HEK293T (cell line): ENCODE data around the gene MSRB3.

Experiments used
- CTBP1 ChIP-seq: fragments of 450-650 bp; IDR thresholded peaks from 2 replicates; pipeline ENCODE4 v1.6.1; 2016; ENCODE audit warnings: borderline replicate concordance
- ELF4 ChIP-seq: fragments of 450-650 bp; IDR thresholded peaks from 2 replicates; pipeline ENCODE4 v1.6.1; 2017; ENCODE audit warnings: antibody characterized with exemption
- FOXK2 ChIP-seq: fragments of 450-650 bp; IDR thresholded peaks from 2 replicates; pipeline ENCODE4 v1.6.1; 2016; ENCODE audit warnings: mild to moderate bottlenecking
- L3MBTL2 ChIP-seq: fragments of 450-650 bp; conservative IDR thresholded peaks from 2 replicates; pipeline ENCODE4 v1.6.1; 2016; ENCODE audit warnings: mild to moderate bottlenecking
- LEF1 ChIP-seq: fragments of 450-650 bp; IDR thresholded peaks from 2 replicates; pipeline ENCODE4 v1.6.1; 2017; ENCODE audit warnings: mild to moderate bottlenecking, borderline replicate concordance
- SP1 ChIP-seq: fragments of 450-650 bp; IDR thresholded peaks from 2 replicates; pipeline ENCODE4 v1.6.1; 2017
- SUZ12 ChIP-seq: fragments of 450-650 bp; IDR thresholded peaks from 2 replicates; pipeline ENCODE4 v1.6.1; 2016; ENCODE audit warnings: mild to moderate bottlenecking
- TARDBP ChIP-seq: fragments of 450-650 bp; IDR thresholded peaks from 2 replicates; pipeline ENCODE4 v1.6.1; 2016
- TF ChIP-seq, protein P1 (sequence below): fragments of 450-650 bp; IDR thresholded peaks from 2 replicates; pipeline ENCODE4 v1.6.1; 2016

DNA sequence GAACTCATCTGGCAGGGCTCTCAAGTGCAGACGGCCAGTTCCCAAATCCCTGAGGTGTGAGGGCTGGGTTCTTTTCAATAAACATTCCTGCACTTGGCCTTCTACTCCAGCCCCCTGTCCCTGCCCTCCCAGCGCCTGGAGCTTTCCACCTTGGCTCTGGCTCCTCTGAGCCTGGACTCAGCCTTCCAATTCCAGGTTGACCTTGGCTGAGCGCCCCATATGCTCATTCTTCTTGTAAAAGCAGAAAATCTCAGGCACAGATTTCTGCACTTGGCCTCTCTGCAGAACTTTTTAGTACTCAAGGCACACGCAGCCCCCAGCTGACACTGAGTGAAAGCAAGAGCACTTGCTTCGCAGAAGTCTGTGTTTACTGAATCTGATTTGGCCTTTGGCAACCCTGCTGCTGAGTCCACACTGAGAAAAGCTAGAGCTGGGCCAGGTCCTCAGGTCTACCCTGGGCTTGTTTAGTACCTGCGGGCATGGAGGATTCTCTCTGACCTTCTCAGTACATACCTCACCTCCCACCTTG is 222.7 kb downstream of the MSRB3 start:
- no peak for TF ChIP-seq ELF4
- no peak for TF ChIP-seq FOXK2
- no peak for TF ChIP-seq SP1
- TF ChIP-seq, protein P1, sequence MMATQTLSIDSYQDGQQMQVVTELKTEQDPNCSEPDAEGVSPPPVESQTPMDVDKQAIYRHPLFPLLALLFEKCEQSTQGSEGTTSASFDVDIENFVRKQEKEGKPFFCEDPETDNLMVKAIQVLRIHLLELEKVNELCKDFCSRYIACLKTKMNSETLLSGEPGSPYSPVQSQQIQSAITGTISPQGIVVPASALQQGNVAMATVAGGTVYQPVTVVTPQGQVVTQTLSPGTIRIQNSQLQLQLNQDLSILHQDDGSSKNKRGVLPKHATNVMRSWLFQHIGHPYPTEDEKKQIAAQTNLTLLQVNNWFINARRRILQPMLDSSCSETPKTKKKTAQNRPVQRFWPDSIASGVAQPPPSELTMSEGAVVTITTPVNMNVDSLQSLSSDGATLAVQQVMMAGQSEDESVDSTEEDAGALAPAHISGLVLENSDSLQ = no peak
- no peak for TF ChIP-seq L3MBTL2
- TF ChIP-seq SUZ12 = no peak
- no peak for TF ChIP-seq TARDBP
- TF ChIP-seq LEF1 = no peak
- TF ChIP-seq CTBP1 = no peak
